HEK293T (cell line): ENCODE measurements around the gene INSC.

ENCODE experiments used
- BHLHE40 ChIP-seq: fragments of 450-650 bp; IDR thresholded peaks from 2 replicates; pipeline ENCODE4 v1.6.1; 2016; ENCODE audit warnings: mild to moderate bottlenecking, moderate library complexity, borderline replicate concordance
- FOXK2 ChIP-seq: fragments of 450-650 bp; IDR thresholded peaks from 2 replicates; pipeline ENCODE4 v1.6.1; 2016; ENCODE audit warnings: mild to moderate bottlenecking
- FOXM1 ChIP-seq: fragments of 450-650 bp; IDR thresholded peaks from 2 replicates; pipeline ENCODE4 v1.6.1; 2017; ENCODE audit warnings: mild to moderate bottlenecking, borderline replicate concordance
- L3MBTL2 ChIP-seq: fragments of 450-650 bp; conservative IDR thresholded peaks from 2 replicates; pipeline ENCODE4 v1.6.1; 2016; ENCODE audit warnings: mild to moderate bottlenecking
- SP1 ChIP-seq: fragments of 450-650 bp; IDR thresholded peaks from 2 replicates; pipeline ENCODE4 v1.6.1; 2017
- TARDBP ChIP-seq: fragments of 450-650 bp; IDR thresholded peaks from 2 replicates; pipeline ENCODE4 v1.6.1; 2016

- TF ChIP-seq SP1 (no peak), BHLHE40 (no peak), L3MBTL2 (no peak), FOXK2 (no peak), FOXM1 (no peak), TARDBP (no peak)
These were observed 30.9 kb downstream of the INSC start for GRCh38 chr11:15145615-15146014.
